ENCODE data around the gene CACNA2D3. TPM values are rescaled to one million over a fixed set of nuclear protein-coding genes. Genes with fewer than 3 reads are reported as not detected.

Gene CACNA2D3
- total RNA-seq, 1 experiment from 2014 or later: 1.6 TPM

DNA sequence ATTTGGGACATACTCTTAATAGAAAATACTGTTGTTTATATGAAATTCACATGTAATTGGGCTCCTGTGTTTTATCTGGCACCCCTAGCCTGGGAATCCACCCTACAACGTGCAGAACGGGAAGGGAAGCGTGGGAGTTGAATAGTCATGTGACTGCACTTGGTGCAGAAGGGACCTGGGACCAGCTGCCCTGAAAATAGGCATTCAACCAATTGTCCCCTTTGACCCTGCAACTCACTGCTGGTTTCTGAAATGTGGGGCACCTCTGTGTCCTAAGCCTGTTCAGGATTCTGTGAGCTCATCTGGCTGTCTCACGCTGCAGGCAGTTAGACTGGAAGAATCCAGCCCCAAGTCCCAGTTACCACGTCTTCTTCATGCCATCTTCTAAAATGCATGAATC is 79.7 kb downstream of the CACNA2D3 start:
- Histone ChIP-seq H3K36me3 (replicated peaks; ENCODE audit: control insufficient read depth, insufficient read depth, low read length) (no peaks in the 10 kb centered on the region), H3K4me3 (ENCODE audit: insufficient read depth, low read depth, low read length) (no peak overlapping the region), H3K27me3 (ENCODE audit: control insufficient read depth, insufficient read depth, low read length) (no peaks in the 10 kb centered on the region)
- no peak for DNase-seq

- no peak for DNase-seq
- no peaks in the 10 kb centered on the region for H3K27me3 ChIP-seq (ENCODE audit: control insufficient read depth, insufficient read depth, low read length)
- H3K36me3 ChIP-seq (replicated peaks; ENCODE audit: control insufficient read depth, insufficient read depth, low read length): no peaks in the 10 kb centered on the region
- no peak overlapping the region for H3K4me3 ChIP-seq (ENCODE audit: insufficient read depth, low read depth, low read length)
Observed at GRCh38 chr3:54202651-54203248, 80.4 kb downstream of the CACNA2D3 start.

- Histone ChIP-seq H3K36me3 (replicated peaks; ENCODE audit: control insufficient read depth, insufficient read depth, low read length) (no peaks in the 10 kb centered on the region), H3K4me3 (ENCODE audit: insufficient read depth, low read depth, low read length) (no peak overlapping the region), H3K27me3 (ENCODE audit: control insufficient read depth, insufficient read depth, low read length) (no peaks in the 10 kb centered on the region)
- peak; percentile 22 for DNase-seq
Observed at GRCh38 chr3:54206874-54207273, 84.5 kb downstream of the CACNA2D3 start.

DNA sequence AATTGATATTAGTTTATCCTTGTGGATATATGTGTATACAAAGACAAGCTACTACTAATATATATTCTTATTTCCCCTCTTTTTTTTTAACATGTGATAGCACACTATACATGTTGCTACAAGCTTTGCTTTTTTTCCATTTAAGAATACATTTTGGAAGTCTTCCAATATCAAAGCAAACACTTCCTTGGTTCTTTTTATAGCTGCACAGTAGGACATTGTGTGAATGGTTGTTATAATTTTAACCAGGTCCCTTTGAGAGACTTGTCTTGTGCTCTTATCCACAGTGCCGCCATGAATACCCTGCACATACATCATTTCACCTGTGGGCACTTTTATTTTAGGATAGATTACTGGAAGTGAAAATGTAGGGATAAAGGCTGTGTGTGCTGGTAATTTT is 88.7 kb downstream of the CACNA2D3 start:
- H3K4me3 ChIP-seq (ENCODE audit: insufficient read depth, low read depth, low read length): no peak overlapping the region
- DNase-seq: no peak
- H3K27me3 ChIP-seq (ENCODE audit: control insufficient read depth, insufficient read depth, low read length): no peaks in the 10 kb centered on the region

DNA sequence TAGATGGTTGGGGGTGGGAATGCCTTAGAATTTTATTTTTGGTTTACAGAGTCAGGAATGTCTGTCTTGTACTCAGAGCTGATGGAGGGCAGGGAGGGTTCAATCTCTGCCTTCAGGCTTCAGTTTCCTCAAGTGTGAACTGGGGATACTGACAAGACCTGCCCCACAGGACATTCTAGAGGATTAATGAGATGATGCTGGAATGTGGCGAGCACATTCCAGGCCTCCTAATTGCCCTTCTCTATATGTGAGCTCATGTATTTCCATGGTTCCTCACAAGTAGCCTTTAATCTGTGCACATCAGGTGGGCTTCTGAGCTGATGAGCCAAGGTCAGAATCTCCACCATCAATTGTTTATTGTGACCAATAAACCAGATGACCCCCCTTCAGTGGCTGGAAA is 90.4 kb downstream of the CACNA2D3 start:
- Histone ChIP-seq H3K36me3 (replicated peaks; ENCODE audit: control insufficient read depth, insufficient read depth, low read length) (no peaks in the 10 kb centered on the region), H3K4me3 (ENCODE audit: insufficient read depth, low read depth, low read length) (no peak overlapping the region), H3K27me3 (ENCODE audit: control insufficient read depth, insufficient read depth, low read length) (no peaks in the 10 kb centered on the region)
- DNase-seq: no peak

More for the DNA sequence above, 88.7 kb downstream of the CACNA2D3 start:
- no peaks in the 10 kb centered on the region for H3K36me3 ChIP-seq (replicated peaks; ENCODE audit: control insufficient read depth, insufficient read depth, low read length)

DNA sequence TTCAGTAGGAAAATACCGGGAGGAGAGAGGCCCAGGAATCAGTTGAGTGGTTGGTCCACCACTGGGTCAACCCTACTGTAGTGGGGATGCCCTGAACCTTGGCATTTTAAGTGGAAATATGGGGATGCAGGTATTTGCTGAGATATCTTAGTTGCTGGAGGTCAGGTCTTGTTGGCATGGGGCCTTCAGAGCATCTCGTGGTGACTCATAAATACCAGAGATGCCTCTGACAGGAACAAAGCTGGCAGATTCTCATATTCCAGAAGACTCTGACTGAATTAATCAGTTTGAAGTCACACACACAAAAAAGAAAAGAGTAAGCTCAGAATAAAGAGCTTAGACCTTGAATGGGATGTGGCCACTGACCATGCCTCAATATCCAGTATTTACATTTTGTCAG is 91.6 kb downstream of the CACNA2D3 start:
- Histone ChIP-seq H3K4me3 (ENCODE audit: insufficient read depth, low read depth, low read length) (no peak overlapping the region), H3K36me3 (replicated peaks; ENCODE audit: control insufficient read depth, insufficient read depth, low read length) (no peaks in the 10 kb centered on the region), H3K27me3 (ENCODE audit: control insufficient read depth, insufficient read depth, low read length) (no peaks in the 10 kb centered on the region)
- no peak for DNase-seq

- no peak for DNase-seq
- H3K4me3 ChIP-seq (ENCODE audit: insufficient read depth, low read depth, low read length): no peak overlapping the region
- H3K27me3 ChIP-seq (ENCODE audit: control insufficient read depth, insufficient read depth, low read length): no peaks in the 10 kb centered on the region
- H3K36me3 ChIP-seq (replicated peaks; ENCODE audit: control insufficient read depth, insufficient read depth, low read length): no peaks in the 10 kb centered on the region
Observed at GRCh38 chr3:54214845-54215244, 92.5 kb downstream of the CACNA2D3 start.

- DNase-seq: no peak
- no peaks in the 10 kb centered on the region for H3K36me3 ChIP-seq (replicated peaks; ENCODE audit: control insufficient read depth, insufficient read depth, low read length)
- no peak overlapping the region for H3K4me3 ChIP-seq (ENCODE audit: insufficient read depth, low read depth, low read length)
- H3K27me3 ChIP-seq (ENCODE audit: control insufficient read depth, insufficient read depth, low read length): no peaks in the 10 kb centered on the region
Observed at GRCh38 chr3:54215521-54215920, 93.2 kb downstream of the CACNA2D3 start.

GRCh38 chr3:54217828-54218227 is 95.5 kb downstream of the CACNA2D3 start:
- no peak for DNase-seq
- no peaks in the 10 kb centered on the region for H3K27me3 ChIP-seq (ENCODE audit: control insufficient read depth, insufficient read depth, low read length)
- no peak overlapping the region for H3K4me3 ChIP-seq (ENCODE audit: insufficient read depth, low read depth, low read length)
- H3K36me3 ChIP-seq (replicated peaks; ENCODE audit: control insufficient read depth, insufficient read depth, low read length): no peaks in the 10 kb centered on the region

GRCh38 chr3:54222316-54222715 is 100.0 kb downstream of the CACNA2D3 start:
- H3K36me3 ChIP-seq (replicated peaks; ENCODE audit: control insufficient read depth, insufficient read depth, low read length): no peaks in the 10 kb centered on the region
- no peak for DNase-seq
- H3K4me3 ChIP-seq (ENCODE audit: insufficient read depth, low read depth, low read length): no peak overlapping the region
- no peaks in the 10 kb centered on the region for H3K27me3 ChIP-seq (ENCODE audit: control insufficient read depth, insufficient read depth, low read length)

- Histone ChIP-seq H3K36me3 (replicated peaks; ENCODE audit: control insufficient read depth, insufficient read depth, low read length) (no peaks in the 10 kb centered on the region), H3K4me3 (ENCODE audit: insufficient read depth, low read depth, low read length) (no peak overlapping the region), H3K27me3 (ENCODE audit: control insufficient read depth, insufficient read depth, low read length) (no peaks in the 10 kb centered on the region)
- DNase-seq: no peak
Observed at GRCh38 chr3:54223063-54223462, 100.7 kb downstream of the CACNA2D3 start.

DNA sequence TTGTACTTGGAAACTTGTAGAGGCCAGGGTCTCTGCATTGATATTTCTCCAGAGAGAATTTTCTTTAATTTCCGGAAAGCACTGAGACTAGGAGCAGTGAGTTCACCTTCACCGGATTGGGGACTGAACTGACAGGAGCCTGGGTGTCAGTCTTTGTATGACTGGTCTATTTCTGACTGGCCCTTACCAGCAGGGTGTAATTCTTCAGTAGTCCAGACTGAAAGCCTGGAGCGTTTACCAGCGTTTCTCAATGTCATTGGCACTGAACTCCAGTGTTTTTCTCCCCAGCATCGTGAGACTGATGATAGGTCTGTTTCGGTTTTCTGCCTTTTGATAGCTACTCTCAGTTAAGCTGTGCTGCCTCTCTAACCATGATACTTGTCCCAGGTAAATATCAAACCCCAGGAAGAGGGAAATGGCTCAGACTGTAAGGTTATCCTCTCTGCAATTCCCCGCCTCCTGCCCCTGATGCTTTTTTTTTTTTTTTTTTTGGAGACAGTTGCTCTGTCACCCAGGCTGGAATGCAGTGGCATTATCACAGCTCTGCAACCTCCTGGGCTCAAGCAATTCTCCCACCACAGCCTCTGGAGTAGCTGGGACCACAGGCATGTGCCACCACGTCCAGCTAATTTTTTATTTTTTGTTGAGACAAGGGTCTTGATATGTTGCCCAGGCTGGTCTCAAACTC is 103.6 kb downstream of the CACNA2D3 start:
- no peak for DNase-seq
- H3K4me3 ChIP-seq (ENCODE audit: insufficient read depth, low read depth, low read length): no peak overlapping the region
- no peaks in the 10 kb centered on the region for H3K27me3 ChIP-seq (ENCODE audit: control insufficient read depth, insufficient read depth, low read length)
- H3K36me3 ChIP-seq (replicated peaks; ENCODE audit: control insufficient read depth, insufficient read depth, low read length): no peaks in the 10 kb centered on the region

- Histone ChIP-seq H3K27me3 (ENCODE audit: control insufficient read depth, insufficient read depth, low read length) (no peaks in the 10 kb centered on the region), H3K4me3 (ENCODE audit: insufficient read depth, low read depth, low read length) (no peak overlapping the region), H3K36me3 (replicated peaks; ENCODE audit: control insufficient read depth, insufficient read depth, low read length) (no peaks in the 10 kb centered on the region)
- DNase-seq: no peak
Observed at GRCh38 chr3:54228806-54229205, 106.5 kb downstream of the CACNA2D3 start.

DNA sequence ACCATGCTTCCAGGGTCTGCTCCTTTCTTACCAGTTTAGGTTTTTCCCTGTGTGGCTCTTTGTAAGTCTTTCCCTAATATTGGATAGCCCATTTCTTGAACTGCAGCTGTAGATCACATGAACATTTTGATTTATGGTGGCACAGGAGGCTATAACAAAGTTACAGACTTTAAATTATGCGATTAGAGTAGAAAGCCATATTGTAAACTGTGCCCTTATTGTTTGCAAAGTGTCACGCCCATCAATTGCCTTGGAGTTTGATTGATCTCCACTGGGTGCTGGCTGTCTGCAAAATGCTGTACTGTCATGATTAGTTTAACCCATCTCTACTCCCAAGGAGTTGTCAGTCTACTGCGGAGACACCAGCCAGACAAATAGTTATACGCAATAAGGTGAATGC is 110.3 kb downstream of the CACNA2D3 start:
- Histone ChIP-seq H3K27me3 (ENCODE audit: control insufficient read depth, insufficient read depth, low read length) (no peaks in the 10 kb centered on the region), H3K4me3 (ENCODE audit: insufficient read depth, low read depth, low read length) (no peak overlapping the region), H3K36me3 (replicated peaks; ENCODE audit: control insufficient read depth, insufficient read depth, low read length) (no peaks in the 10 kb centered on the region)
- DNase-seq: no peak

- no peaks in the 10 kb centered on the region for H3K36me3 ChIP-seq (replicated peaks; ENCODE audit: control insufficient read depth, insufficient read depth, low read length)
- H3K27me3 ChIP-seq (ENCODE audit: control insufficient read depth, insufficient read depth, low read length): no peaks in the 10 kb centered on the region
- no peak for DNase-seq
- no peak overlapping the region for H3K4me3 ChIP-seq (ENCODE audit: insufficient read depth, low read depth, low read length)
Observed at GRCh38 chr3:54235998-54236397, 113.6 kb downstream of the CACNA2D3 start.

All from H7 (cell line).